AG08395 (cell line): ENCODE measurements around the gene NNT.
"Not testable (repeated sequence)": the region's sequence is repeated elsewhere in the genome, so short reads cannot be mapped to it uniquely, and the experiment has no call there.

Experiments used
- DNase-seq: peaks from one replicate; pipeline ENCODE4 v3.0.0; 2012; ENCODE audit warnings: mixed read lengths, low spot score

Gene NNT

DNA sequence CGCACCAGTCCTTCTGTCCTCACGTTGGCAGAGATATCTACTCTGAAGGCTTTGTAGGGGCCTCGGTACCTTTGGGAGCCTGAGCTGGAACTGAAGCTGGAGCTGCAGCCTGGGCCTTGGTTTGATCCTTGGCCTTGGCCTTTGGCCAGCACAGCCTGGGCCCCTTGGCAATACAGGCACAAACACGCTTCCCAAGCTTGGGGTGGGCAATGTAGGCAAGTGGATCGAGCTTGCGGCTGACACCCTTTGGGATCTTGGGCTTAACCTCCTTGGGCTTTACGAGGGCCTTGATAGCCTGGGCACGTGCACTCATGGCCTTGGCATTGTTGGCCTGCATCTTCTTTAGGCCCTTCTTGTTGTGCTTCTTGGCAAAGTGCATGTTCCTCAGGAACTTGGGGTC, 63.7 kb downstream of the NNT start:
- not testable (repeated sequence) for DNase-seq

GRCh38 chr5:43667379-43667778, 64.4 kb downstream of the NNT start:
- not testable (repeated sequence) for DNase-seq

GRCh38 chr5:43674536-43674935, 71.6 kb downstream of the NNT start:
- DNase-seq: no peak

GRCh38 chr5:43675357-43675756, 72.4 kb downstream of the NNT start:
- no peak for DNase-seq

GRCh38 chr5:43676083-43676840, 73.3 kb downstream of the NNT start:
- DNase-seq: no peak

DNA sequence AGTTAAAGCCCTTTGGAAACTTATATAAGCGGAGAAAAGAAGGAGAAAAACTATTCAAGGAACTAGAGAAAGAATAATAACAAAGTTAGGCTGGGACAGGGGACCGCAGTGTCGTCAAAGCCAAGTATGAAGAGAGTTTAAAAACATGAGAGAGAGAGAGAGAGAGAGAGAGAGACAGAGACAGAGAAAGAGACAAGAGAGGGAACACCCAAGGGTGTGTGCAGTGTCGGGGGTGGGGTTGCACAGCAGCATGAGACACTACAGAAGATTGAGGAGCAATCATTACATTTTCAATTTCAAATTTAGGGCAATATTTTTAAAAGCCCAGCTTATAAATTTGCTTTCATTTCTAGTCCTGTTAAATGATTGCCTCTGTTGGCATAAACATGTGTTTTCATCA, 74.3 kb downstream of the NNT start:
- no peak for DNase-seq

- DNase-seq: no peak
Observed at GRCh38 chr5:43679214-43679613, 76.2 kb downstream of the NNT start.

DNA sequence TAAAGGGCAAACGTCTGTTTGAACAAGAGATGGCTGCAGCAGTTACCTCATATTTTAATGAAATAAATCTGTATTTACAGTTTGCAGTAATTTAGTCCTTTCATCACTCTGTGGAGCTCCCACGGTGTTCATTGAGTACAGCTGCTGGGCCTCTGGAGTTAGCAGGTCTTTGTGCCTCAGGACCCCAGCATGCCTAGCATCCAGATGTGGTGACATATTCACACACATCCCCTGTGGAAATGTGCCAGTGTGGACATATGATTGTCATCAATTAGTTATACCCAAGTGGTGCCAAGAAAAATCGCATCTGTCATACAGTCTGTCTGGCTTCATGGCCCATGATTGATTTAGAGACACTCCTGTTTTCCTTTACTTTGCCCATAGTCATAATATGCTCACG, 77.3 kb downstream of the NNT start:
- no peak for DNase-seq

DNA sequence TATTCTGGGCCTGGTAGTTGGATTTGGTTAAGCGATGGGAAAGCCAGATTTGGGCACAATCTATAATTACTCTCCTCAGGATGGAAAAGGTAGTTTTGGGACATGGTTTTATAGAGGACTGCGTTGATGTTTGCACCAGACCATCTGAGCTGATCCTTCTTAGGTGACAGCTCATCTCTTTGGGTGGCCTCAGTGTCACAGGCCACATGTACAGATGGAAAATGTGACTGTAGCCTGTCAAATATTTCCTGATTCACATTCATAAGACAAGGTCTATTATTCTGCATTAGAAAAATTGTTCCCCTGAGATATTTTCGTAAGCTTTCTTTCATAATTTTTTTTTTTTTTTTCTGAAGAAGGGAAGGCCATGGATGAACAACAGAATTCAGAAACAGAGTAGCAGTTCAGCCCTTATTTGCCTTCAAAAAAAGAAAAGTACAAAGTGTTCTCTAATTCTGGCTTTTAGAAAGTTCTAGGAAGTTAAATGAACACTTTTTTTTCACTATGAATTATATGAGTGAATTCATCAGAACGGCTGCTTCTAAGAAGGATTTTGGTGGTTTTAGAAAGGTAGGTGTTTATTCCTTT, 81.0 kb downstream of the NNT start:
- no peak for DNase-seq

GRCh38 chr5:43685252-43685950, 82.4 kb downstream of the NNT start:
- DNase-seq: peak; percentile 24

GRCh38 chr5:43687275-43687674, 84.3 kb downstream of the NNT start:
- DNase-seq: no peak

DNA sequence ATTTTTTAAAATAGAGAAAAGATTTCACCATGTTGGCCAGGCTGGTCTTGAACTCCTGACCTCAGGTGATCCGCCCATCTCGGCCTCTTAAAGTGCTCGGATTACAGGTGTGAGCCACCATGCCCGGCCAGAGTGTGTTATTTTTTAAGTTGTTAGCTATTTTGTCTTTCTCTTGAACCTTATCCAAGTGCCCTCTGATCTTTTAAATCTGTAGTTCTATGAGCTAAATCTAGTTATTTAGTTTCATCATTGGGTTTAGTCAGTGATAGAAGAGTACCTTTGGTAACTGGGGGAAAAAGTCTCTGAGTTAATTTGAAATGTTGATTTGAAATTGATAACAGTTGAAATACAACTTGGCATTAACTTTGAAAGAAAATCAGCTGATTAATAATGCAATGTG, 88.3 kb downstream of the NNT start:
- DNase-seq: no peak

GRCh38 chr5:43691893-43692292, 88.9 kb downstream of the NNT start:
- DNase-seq: no peak

DNA sequence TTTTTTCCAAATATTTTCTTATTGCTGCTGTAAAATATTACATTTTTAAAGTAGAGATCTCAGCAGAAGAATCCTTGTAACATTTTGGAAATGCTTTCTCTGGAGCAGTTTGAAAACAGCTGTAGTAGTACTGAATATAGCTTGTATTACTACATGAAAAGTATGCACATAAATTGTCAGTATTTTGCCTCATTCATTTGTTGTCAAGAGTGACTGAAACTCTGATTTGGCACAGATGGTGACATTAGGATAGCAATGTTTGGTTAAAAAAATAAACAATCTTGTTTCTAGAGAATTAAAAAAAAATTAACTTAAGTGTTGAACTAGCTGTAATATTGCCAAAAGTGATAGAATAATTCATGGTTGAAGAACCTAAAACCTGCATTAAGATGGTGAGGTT, 90.4 kb downstream of the NNT start:
- no peak for DNase-seq

- DNase-seq: no peak
Observed at GRCh38 chr5:43694027-43694426, 91.0 kb downstream of the NNT start.

DNA sequence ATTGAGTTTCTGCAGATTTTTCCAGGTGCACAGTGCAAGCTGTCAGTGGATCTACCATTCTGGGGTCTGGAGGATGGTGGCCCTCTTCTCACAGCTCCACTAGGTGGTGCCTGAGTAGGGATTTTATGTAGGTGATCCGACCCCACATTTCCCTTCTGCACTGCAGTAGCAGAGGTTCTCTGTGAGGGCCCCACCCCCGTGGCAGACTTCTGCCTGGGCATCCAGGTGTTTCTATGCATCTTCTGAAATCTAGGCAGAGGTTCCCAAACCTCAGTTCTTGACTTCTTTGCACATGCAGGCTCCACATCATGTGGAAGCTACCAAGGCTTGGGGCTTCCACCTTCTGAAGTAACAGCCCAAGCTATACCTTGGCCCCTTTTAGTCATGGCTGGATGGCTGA, 93.5 kb downstream of the NNT start:
- DNase-seq: not testable (repeated sequence)

DNA sequence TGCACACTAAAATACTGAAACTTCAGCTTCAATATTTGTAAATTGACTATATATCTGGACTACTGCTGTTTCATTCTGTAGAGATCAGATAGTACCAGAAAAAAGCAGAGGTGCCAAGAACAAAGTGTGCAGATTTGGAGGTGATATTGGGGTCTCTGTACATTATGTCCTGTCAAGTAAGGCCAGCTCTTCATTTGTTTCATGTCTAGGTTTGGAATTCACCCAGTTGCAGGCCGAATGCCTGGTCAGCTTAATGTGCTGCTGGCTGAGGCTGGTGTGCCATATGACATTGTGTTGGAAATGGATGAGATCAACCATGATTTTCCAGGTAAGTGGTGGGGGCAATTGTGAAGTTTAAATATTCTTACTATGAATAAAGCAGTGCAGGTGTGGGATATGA, 96.9 kb downstream of the NNT start:
- DNase-seq: no peak

DNA sequence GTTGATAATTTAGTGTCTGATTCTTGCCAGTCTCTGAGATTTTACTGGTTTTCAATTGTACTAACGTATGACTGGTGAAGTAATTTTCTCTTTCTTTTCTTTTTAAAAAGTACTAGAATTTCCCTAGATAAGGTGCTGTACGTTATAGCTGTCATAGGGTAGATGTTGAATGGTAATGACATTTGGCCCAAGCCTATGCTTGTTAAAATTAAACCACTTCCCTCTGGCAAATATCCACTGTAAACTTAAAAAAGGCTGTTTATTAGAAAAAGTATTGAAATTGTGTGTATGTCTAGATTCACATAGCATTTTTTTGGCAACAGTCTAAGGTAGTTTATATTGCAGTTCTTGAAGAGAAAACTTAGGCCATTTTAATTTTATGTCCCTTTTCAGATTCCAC, 97.6 kb downstream of the NNT start:
- DNase-seq: no peak

- DNase-seq: no peak
Observed at GRCh38 chr5:43701227-43701626, 98.2 kb downstream of the NNT start.

DNA sequence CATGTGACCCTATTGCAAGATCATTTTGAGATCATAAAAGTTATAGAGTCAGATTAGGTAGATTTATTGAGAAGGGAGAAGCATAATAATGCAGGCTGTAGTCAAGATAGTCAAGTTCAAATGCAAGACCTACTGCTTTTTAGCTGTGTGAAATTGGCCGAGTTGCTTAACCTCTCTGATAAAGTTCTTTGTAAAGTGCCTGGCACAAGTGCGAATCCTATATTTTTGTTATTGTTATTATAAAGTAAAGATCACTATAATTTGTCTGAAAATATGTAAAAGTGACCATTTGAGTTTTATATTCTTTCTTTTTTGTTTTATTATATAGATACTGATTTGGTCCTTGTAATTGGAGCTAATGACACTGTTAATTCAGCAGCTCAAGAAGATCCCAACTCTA, 99.3 kb downstream of the NNT start:
- DNase-seq: no peak

DNA sequence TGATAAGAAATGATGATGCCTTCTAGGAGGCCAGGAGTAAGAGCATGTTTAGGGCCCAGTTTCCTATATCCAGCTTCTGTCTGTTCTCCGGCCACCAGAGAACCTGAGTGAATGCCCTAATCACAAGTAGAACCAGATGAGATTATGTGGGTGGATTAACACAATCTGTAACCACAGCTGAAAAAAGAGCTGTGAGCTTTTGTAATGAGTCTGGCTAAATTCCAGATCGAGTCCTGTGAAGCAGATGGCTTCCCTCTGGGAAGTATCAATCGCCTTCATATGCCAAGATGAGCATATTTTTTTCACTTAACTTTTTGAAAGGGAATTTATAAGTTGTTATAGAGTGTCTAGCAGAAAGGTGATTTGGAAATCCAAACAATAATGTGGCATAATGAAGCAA, 99.8 kb downstream of the NNT start:
- DNase-seq: peak; percentile 51

GRCh38 chr5:43704243-43704642, 101.3 kb downstream of the NNT start:
- DNase-seq: no peak

DNA sequence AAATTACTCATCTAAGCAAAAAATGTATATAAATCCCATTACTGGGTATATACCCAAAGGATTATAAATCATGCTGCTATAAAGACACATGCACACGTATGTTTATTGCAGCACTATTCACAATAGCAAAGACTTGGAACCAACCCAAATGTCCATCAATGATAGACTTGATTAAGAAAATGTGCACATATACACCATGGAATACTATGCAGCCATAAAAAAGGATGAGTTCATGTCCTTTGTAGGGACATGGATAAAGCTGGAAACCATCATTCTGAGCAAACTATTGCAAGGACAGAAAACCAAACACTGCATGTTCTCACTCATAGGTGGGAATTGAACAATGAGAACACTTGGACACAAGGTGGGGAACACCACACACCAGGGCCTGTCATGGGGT, 103.6 kb downstream of the NNT start:
- not testable (repeated sequence) for DNase-seq
